Fibroblast of skin of abdomen (primary cell): Measurements from ENCODE around the gene BEST2.
A peak's percentile ranks its signal among the peaks of the same experiment; 100 is the strongest.

Experiments
- DNase-seq: peaks from one replicate; pipeline ENCODE4 v3.0.0-alpha.2; 2013

BEST2 gene

DNA sequence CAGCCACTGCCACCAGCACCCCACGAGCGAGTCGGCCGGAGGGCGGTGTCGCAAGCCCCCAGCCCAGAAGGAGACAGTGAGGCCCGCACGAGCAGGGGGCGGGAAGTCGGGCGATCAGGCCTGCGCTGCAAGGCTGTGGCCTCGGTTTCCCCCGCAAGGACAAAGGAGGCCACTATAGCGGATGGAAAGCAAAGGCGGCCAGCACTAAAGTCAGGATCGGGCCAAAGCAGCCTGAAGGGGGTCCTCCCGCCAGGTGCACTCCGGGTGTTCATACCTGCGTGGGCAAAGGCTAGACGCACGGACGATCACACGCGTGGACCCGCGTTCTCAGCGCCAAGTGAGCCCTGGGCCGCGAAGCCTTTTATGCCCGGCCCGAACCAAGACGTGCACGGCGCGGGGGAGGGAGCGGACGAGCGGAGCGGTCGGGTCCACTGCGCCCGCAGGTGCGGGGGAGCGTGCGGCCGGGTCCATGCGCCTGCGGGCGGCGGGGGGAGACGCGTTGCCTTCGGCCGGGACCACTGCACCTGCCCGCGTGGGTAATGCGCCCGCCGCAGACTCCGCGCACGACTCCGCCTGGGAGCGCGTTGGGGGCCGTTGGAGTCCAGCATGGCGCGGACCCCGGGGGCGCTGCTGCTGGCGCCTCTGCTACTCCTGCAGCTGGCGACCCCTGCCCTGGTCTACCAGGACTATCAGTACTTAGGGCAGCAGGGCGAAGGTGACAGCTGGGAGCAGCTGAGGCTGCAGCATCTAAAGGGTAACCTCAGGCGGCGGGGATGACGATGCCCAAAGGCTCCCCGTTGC lies 50.1 kb downstream of the BEST2 start, which contains the start of the genes PRDX2 and THSD8:
Gene PRDX2 (minus strand): TSS at position 335 of the 801 bp plus-strand sequence. CDS start 539 bp downstream, outside the sequence.
Gene THSD8 (plus strand): TSS at position 604 of the 801 bp plus-strand sequence. CDS start 3 bp downstream, at position 607.
- peak; percentile 71 for DNase-seq

- no peak for DNase-seq
Measured at GRCh38 chr19:12802267-12803106, 50.9 kb downstream of the BEST2 start.

DNA sequence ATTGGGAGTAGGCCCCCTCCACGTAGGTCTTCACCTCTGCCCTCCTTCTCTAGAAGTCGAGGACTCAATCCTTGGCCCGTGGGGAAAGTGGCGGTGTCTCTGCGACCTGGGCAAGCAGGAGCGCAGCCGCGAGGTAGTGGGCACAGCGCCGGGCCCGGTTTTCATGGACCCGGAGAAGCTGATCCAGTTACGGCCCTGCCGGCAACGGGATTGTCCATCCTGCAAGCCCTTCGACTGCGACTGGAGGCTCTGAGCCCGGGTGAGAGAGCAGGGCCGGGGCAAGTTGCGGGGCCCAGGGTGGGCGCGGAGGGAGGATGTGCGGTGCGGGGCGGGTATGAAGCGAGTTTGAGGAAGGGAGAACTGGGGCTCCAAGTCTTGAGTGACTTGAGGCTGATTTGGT lies 52.5 kb downstream of the BEST2 start:
- DNase-seq, result no peak

DNA sequence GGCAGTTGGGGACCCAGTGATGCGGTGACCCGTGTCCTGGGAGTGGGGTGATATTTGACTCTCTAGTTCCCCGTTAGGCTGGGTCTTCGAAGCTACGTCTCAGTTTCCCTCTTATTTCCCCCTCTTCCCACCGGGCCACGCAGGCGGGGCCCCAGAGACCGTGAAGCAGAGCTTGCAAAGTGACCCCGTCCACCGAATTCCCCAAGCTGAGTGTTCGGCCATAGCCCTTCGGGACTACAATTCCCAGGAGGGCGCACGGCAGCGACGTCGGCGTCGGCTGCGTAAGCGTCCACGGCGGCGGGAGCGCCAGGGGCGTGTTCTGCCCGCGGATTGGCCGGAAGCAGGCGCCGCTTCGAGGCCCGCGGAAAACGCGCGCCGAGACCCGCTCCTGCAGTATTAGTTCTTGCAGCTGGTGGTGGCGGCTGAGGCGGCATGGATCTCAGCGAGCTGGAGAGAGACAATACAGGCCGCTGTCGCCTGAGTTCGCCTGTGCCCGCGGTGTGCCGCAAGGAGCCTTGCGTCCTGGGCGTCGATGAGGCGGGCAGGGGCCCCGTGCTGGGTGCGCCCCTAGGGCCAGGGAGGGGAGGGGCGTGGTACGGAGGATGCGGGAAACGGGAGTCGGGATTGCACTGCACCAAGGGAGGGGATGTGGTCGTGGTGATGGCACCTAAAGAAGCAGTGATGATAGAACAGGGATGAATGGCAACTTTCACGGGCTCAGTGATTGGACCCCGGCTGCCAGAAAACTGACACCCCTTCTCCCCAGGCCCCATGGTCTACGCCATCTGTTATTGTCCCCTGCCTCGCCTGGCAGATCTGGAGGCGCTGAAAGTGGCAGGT lies 54.9 kb downstream of the BEST2 start, which contains the start of gene RNASEH2A:
Gene RNASEH2A (plus strand): TSS at position 343 of the 840 bp plus-strand sequence. CDS start 90 bp downstream, at position 433.
- peak; percentile 88 for DNase-seq
